Neuronal stem cell (in vitro differentiated cells): ENCODE data around the gene PATJ.

Experiments
- DNase-seq: peaks from one replicate; pipeline ENCODE4 v3.0.0-alpha.2; 2013; ENCODE audit warnings: low spot score
- H2AFZ ChIP-seq: one replicate; pipeline ENCODE4 v1.6.1; 2013; ENCODE audit warnings: mild to moderate bottlenecking, low read length, inconsistent platforms
- H2AK5ac ChIP-seq: 2 replicates; pipeline ENCODE4 v1.6.1; 2013; ENCODE audit warnings: low read depth, mild to moderate bottlenecking, inconsistent platforms, low read length, moderate library complexity, mixed read lengths
- H2BK120ac ChIP-seq: 2 replicates; pipeline ENCODE4 v1.6.1; 2013; ENCODE audit warnings: low read depth, mild to moderate bottlenecking, inconsistent platforms, low read length, moderate library complexity, mixed read lengths
- H2BK12ac ChIP-seq: one replicate; pipeline ENCODE4 v1.6.1; 2013; ENCODE audit warnings: low read length, inconsistent platforms
- H2BK15ac ChIP-seq: 2 replicates; pipeline ENCODE4 v1.6.1; 2013; ENCODE audit warnings: mild to moderate bottlenecking, low read length, inconsistent platforms, mixed read lengths
- H2BK5ac ChIP-seq: one replicate; pipeline ENCODE4 v1.6.1; 2013; ENCODE audit warnings: inconsistent platforms, mild to moderate bottlenecking, low read length, moderate library complexity
- H3K14ac ChIP-seq: one replicate; pipeline ENCODE4 v1.6.1; 2013; ENCODE audit warnings: low read length, inconsistent platforms
- H3K18ac ChIP-seq: 2 replicates; pipeline ENCODE4 v1.6.1; 2013; ENCODE audit warnings: low read length, inconsistent platforms
- H3K23ac ChIP-seq: 2 replicates; pipeline ENCODE4 v1.6.1; 2013; ENCODE audit warnings: low read depth, mild to moderate bottlenecking, mixed read lengths, low read length, inconsistent platforms; ENCODE audit not compliant: poor library complexity
- H3K27ac ChIP-seq: replicated peaks from 3 replicates; pipeline ENCODE4 v1.5.1; 2013; ENCODE audit warnings: low read length, inconsistent platforms
- H3K27me3 ChIP-seq, 3 experiments: 2 replicates each; pipeline ENCODE4 v1.6.1; 2013; ENCODE audit warnings: low read length in 3 of 3, mild to moderate bottlenecking in 2 of 3, inconsistent platforms in 1 of 3, low read depth in 1 of 3, mixed read lengths in 1 of 3, moderate library complexity in 1 of 3; ENCODE audit not compliant: control insufficient read depth in 3 of 3, insufficient read depth in 3 of 3
- H3K36me3 ChIP-seq, 2 donors: replicated peaks in 1 of 2; 2 replicates each; pipeline ENCODE4 v1.6.1; 2013; ENCODE audit warnings: low read length in 2 of 2; ENCODE audit not compliant: control insufficient read depth in 2 of 2, insufficient read depth in 2 of 2
- H3K4ac ChIP-seq: 2 replicates; pipeline ENCODE4 v1.6.1; 2013; ENCODE audit warnings: inconsistent platforms, mild to moderate bottlenecking, low read length, moderate library complexity
- H3K4me1 ChIP-seq, 2 donors: 1 replicate in 1 of 2; 2 replicates in 1 of 2; pipeline ENCODE4 v1.6.1; 2013; ENCODE audit warnings: low read length in 2 of 2, low read depth in 1 of 2; ENCODE audit not compliant: control insufficient read depth in 2 of 2, insufficient read depth in 1 of 2
- H3K4me2 ChIP-seq: one replicate; pipeline ENCODE4 v1.6.1; 2013; ENCODE audit warnings: mild to moderate bottlenecking, low read length, inconsistent platforms; ENCODE audit not compliant: insufficient read depth, poor library complexity, severe bottlenecking
- H3K4me3 ChIP-seq, 2 donors: 2 replicates each; pipeline ENCODE4 v1.5.1; 2013; ENCODE audit warnings: low read length in 2 of 2, mild to moderate bottlenecking in 2 of 2, inconsistent platforms in 1 of 2, moderate library complexity in 1 of 2
- H3K79me1 ChIP-seq: one replicate; pipeline ENCODE4 v1.6.1; 2013; ENCODE audit warnings: low read depth, mild to moderate bottlenecking, inconsistent platforms, low read length, moderate library complexity
- H3K9ac ChIP-seq: one replicate; pipeline ENCODE4 v1.6.1; 2013; ENCODE audit warnings: mild to moderate bottlenecking, low read depth, low read length, inconsistent platforms; ENCODE audit not compliant: poor library complexity
- H3K9me3 ChIP-seq, 2 donors: replicated peaks in 1 of 2; 2 replicates each; pipeline versions ENCODE3 to v1.6.1; 2013; ENCODE audit warnings: low read length in 2 of 2, mild to moderate bottlenecking in 2 of 2, inconsistent platforms in 1 of 2, low read depth in 1 of 2, mixed read lengths in 1 of 2, moderate library complexity in 1 of 2; ENCODE audit not compliant: control insufficient read depth in 2 of 2, insufficient read depth in 1 of 2
- H4K8ac ChIP-seq: one replicate; pipeline ENCODE4 v1.6.1; 2013; ENCODE audit warnings: low read depth, mild to moderate bottlenecking, inconsistent platforms, low read length, moderate library complexity
- H4K91ac ChIP-seq: one replicate; pipeline ENCODE4 v1.6.1; 2013; ENCODE audit warnings: low read length, low read depth, mild to moderate bottlenecking, inconsistent platforms; ENCODE audit not compliant: poor library complexity
- WGBS, 2 donors: extraction: QIAGEN DNeasy Blood & Tissue Kit; methylation state at CpG; one replicate each; pipeline ENCODE4 v1.1.7; 2013; ENCODE audit warnings: missing lambda C conversion rate in 2 of 2, mixed read lengths in 1 of 2; ENCODE audit not compliant: insufficient read length in 2 of 2, insufficient replicate concordance in 1 of 2; ENCODE audit errors: extremely low coverage in 2 of 2; 5-methylcytosine and 5-hydroxymethylcytosine counted together

Gene PATJ

DNA sequence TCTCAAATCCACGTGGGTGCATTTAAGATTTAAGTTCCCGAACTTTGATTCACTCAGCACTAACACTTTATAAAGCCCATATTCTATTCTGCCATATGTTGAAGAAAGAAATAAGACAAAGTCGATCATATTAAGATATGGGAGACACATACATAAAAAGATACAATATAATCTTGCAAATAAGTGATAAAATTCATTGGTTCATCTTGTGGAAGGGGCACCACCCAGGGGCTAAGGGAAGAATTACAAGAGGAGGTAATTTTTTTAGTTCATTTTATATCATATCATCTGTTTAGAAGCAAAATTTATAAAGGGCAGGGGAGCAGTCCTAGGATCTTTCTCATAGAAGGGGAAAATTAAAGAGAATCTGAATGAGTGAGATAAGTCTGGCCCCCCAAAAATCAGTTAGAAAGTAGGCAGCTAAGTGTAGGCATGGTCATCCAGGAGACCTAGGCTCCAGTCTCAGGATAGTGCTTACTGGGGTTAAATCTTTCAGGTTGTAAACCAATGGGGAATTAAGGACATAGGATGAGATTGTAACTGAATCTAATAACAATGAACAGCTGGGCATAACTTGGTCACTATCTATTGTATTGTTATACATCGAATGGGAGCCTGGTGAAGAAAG, 328.2 kb downstream of the PATJ start:
- peaks cover 0 to 2% of the 10 kb centered on the region in 2 donors for H3K4me1 ChIP-seq

DNA sequence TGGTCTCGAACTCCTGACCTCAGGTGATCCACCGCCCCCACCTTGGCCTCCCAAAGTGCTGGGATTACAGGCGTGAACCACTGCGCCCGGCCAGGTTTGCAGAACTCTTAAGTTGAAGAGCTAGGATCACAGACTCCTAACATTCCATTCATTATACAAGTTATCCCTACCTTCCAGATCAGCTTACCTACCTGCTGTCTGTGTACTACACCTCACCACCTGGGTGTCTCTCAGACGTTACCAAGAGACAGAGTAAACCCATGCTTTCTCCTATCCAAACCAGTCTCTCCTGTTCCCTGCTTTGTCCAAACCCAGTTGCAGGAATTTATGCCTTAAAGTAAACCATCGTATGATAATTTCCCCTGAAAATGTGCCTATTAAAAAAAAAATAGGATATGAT, 329.4 kb downstream of the PATJ start:
- no peak overlapping the region for H3K18ac ChIP-seq
- H3K14ac ChIP-seq = no peak overlapping the region
- no peaks in the 10 kb centered on the region for H3K27me3 ChIP-seq
- no peak overlapping the region for H3K9ac ChIP-seq
- H3K36me3 ChIP-seq = no peaks in the 10 kb centered on the region
- H3K23ac ChIP-seq = no peak overlapping the region
- no peak overlapping the region for H2BK12ac ChIP-seq
- no peak overlapping the region for H3K27ac ChIP-seq
- DNase-seq = no peak
- H2AFZ ChIP-seq = no peak overlapping the region
- no peak overlapping the region for H3K4me2 ChIP-seq
- H3K4ac ChIP-seq = no peak overlapping the region
- WGBS, 2 donors = no CpG with 5 or more reads among the region's 7 CpGs
- H3K79me1 ChIP-seq = no peaks in the 10 kb centered on the region
- no peak overlapping the region for H2BK15ac ChIP-seq
- peaks cover 0 to 2% of the 10 kb centered on the region in 2 donors for H3K4me1 ChIP-seq
- no peak overlapping the region for H2AK5ac ChIP-seq
- no peak overlapping the region for H2BK120ac ChIP-seq
- H4K91ac ChIP-seq = no peak overlapping the region
- no peak overlapping the region for H2BK5ac ChIP-seq
- no peaks in the 10 kb centered on the region for H3K9me3 ChIP-seq
- H3K4me3 ChIP-seq = no peak overlapping the region
- no peak overlapping the region for H4K8ac ChIP-seq

More for the DNA sequence above, 328.2 kb downstream of the PATJ start:
- H3K14ac ChIP-seq = no peak overlapping the region
- no peaks in the 10 kb centered on the region for H3K79me1 ChIP-seq
- no peak for DNase-seq
- H3K9ac ChIP-seq = no peak overlapping the region
- no peak overlapping the region for H3K27ac ChIP-seq
- H3K36me3 ChIP-seq = no peaks in the 10 kb centered on the region
- no peak overlapping the region for H4K8ac ChIP-seq
- H2AK5ac ChIP-seq = no peak overlapping the region
- H3K4ac ChIP-seq = no peak overlapping the region
- peaks cover 0 to 4% of the 10 kb centered on the region in 2 donors for H3K9me3 ChIP-seq
- H2BK5ac ChIP-seq = no peak overlapping the region
- WGBS, 2 donors = no CpG with 5 or more reads among the region's 4 CpGs
- H2BK15ac ChIP-seq = no peak overlapping the region
- H3K27me3 ChIP-seq = no peaks in the 10 kb centered on the region
- no peak overlapping the region for H3K4me2 ChIP-seq
- H3K23ac ChIP-seq = no peak overlapping the region
- H2BK12ac ChIP-seq = no peak overlapping the region
- H4K91ac ChIP-seq = no peak overlapping the region
- H2AFZ ChIP-seq = no peak overlapping the region
- H3K4me3 ChIP-seq = no peak overlapping the region
- H3K18ac ChIP-seq = no peak overlapping the region
- no peak overlapping the region for H2BK120ac ChIP-seq

DNA sequence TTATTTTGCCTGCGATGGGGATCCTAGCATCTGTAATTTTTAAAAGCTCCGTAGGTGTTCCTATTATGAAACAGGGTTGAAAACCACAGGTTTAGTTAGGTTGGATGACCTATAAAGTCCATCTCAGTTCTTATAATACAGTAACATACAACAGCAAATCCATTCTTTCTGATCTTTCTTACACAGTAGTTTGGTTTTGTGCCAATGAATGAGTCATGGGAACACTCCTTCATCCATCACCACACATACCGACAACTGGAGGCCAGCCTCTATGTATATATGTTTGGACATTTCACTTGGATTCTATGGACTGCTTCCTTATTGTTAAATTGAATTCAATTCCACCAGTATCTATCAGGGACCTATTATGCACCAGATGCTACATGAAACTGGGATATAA, 334.0 kb downstream of the PATJ start:
- no peaks in the 10 kb centered on the region for H3K9me3 ChIP-seq
- no peak for DNase-seq

DNA sequence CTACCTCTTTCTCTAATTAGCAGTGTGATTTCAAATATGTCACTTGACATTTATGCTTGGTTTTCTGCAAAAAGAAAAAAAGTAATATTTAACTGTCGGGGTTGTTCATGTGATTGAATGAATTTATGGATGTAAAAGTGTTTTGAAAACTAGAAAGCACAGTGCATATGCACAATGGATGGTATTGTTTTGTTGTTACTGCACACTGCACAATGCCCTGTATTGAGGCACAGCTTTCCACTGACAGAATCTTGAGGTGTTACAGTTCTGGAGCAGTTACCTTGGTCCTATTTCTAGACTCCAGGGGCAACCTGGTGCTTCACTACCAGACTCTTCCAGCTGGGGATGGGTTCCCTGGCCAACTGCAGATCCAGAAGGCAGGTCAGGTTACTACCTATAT, 335.5 kb downstream of the PATJ start:
- Histone ChIP-seq H3K4me2 (no peak overlapping the region), H4K8ac (no peak overlapping the region), H3K27me3 (no peaks in the 10 kb centered on the region), H4K91ac (no peak overlapping the region), H3K14ac (no peak overlapping the region), H3K36me3 (no peaks in the 10 kb centered on the region), H2BK5ac (no peak overlapping the region), H3K4me3 (no peak overlapping the region), H3K18ac (no peak overlapping the region), H3K9ac (no peak overlapping the region), H3K27ac (no peak overlapping the region), H2AFZ (no peak overlapping the region), H2AK5ac (no peak overlapping the region), H2BK120ac (no peak overlapping the region), H2BK15ac (no peak overlapping the region), H3K4ac (no peak overlapping the region), H3K4me1 (no peaks in the 10 kb centered on the region), H2BK12ac (no peak overlapping the region), H3K9me3 (no peaks in the 10 kb centered on the region), H3K79me1 (no peaks in the 10 kb centered on the region), H3K23ac (no peak overlapping the region)
- no peak for DNase-seq
- no CpG with 5 or more reads among the region's 1 CpG for WGBS, 2 donors

More for the DNA sequence above, 334.0 kb downstream of the PATJ start:
- Histone ChIP-seq H3K9ac (no peak overlapping the region), H3K27ac (no peak overlapping the region), H2BK12ac (no peak overlapping the region), H3K79me1 (no peaks in the 10 kb centered on the region), H3K27me3 (no peaks in the 10 kb centered on the region), H3K18ac (no peak overlapping the region), H3K4ac (no peak overlapping the region), H3K4me1 (peaks cover 0 to 2% of the 10 kb centered on the region in 2 donors), H3K36me3 (no peaks in the 10 kb centered on the region), H4K8ac (no peak overlapping the region), H2BK15ac (no peak overlapping the region), H3K14ac (no peak overlapping the region), H2BK120ac (no peak overlapping the region), H2AFZ (no peak overlapping the region), H4K91ac (no peak overlapping the region), H3K4me3 (no peak overlapping the region), H2BK5ac (no peak overlapping the region), H3K4me2 (no peak overlapping the region), H3K23ac (no peak overlapping the region), H2AK5ac (no peak overlapping the region)
- no CpG with 5 or more reads among the region's 3 CpGs for WGBS, 2 donors
